ENCODE measurements around the gene VOPP1. TPM values are rescaled to one million over a fixed set of nuclear protein-coding genes. Genes with fewer than 3 reads are reported as not detected.
A peak's percentile ranks its signal among the peaks of the same experiment; 100 is the strongest.

The VOPP1 gene
- total and polyA plus RNA-seq, 10 of the 15 experiments (the other 5 are each of a cell fraction or from before 2014, with no cell fraction given), result 32.8 to 206 (median 129) TPM

DNA sequence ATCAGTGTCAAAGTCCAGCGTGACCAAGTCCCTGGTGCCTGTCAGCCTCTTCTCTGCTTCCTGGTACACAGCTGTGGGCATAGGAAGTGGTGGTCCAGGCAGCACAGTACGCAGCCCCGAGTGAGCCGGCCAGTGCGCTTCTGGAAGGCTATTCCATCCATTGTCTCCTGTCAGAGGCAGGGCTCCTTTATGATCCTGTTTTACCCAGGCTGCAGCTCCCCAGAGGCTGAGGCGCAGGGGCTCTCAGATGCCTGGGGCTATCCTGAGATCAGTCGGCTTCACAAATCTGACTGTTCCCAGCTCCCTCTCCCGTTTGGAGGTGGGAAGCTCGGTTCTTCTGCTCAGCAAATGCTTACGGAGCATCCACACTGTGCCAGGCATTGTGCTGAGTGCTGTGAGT is 136.8 kb downstream of the VOPP1 start (continued):
- TF ChIP-seq, protein P1, sequence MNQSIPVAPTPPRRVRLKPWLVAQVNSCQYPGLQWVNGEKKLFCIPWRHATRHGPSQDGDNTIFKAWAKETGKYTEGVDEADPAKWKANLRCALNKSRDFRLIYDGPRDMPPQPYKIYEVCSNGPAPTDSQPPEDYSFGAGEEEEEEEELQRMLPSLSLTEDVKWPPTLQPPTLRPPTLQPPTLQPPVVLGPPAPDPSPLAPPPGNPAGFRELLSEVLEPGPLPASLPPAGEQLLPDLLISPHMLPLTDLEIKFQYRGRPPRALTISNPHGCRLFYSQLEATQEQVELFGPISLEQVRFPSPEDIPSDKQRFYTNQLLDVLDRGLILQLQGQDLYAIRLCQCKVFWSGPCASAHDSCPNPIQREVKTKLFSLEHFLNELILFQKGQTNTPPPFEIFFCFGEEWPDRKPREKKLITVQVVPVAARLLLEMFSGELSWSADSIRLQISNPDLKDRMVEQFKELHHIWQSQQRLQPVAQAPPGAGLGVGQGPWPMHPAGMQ (IDR thresholded peaks at IDR 0.05; ENCODE audit: borderline replicate concordance), result no peak
- no peak for TF ChIP-seq NR2C1 (IDR thresholded peaks at IDR 0.05)

DNA sequence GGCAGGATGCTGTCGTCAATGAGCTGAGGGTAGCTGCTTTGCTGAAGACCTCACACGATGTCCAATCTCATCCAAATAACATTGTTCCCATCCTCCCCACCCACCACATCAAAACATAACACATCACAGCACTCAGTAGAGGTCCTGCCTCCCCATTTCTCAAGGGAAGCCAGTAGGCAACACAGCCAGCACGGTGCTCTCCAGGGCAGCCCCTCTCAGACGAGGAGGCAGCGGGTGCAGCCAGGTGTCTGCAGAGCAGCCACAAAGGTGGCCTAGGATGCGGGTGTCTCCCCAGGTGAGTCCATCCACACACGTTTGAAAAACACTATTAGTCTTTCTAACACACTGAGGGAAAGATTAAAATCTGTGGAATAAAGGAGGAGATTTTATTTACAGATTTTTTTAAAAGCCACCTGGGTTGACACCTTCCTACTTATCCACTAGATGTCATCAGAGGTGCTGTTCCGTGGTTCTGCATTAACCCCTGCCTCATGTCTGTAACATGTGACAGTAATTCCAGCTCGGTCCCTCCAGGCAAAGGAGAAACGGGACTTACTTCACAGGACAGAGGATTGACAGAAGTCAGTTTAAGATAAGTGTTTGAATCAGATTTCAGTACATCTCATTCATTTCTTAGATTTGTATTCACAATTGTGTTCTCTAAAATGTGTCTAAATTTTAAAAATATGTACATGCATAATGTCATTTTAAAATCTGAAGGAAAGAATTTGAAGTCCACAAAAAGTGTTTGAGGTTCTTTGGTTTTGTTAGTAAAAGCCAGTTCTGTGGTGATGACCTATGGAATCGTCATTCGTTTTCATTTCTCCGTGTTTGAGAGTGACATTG is 139.1 kb downstream of the VOPP1 start:
- FAIRE-seq, result peak; percentile 38
- TF ChIP-seq MEF2B (IDR thresholded peaks at IDR 0.05; ENCODE audit: partially characterized antibody, poor library complexity, severe bottlenecking) (peak; percentile 20), POLR2A (IDR thresholded peaks at IDR 0.05; ENCODE audit: low read depth, low read length) (no peak), ZZZ3 (IDR thresholded peaks at IDR 0.05; ENCODE audit: control insufficient read depth, insufficient read length, low read depth) (no peak), RAD51 (IDR thresholded peaks at IDR 0.05) (peak; percentile 69), SMC3 (IDR thresholded peaks at IDR 0.05; ENCODE audit: borderline replicate concordance, low read length) (peak; percentile 80; the same call in 1 of the 2 replicates), ASH2L (IDR thresholded peaks at IDR 0.05; ENCODE audit: borderline replicate concordance, low read depth) (no peak), RAD21 (IDR thresholded peaks at IDR 0.05; ENCODE audit: insufficient read depth, low read depth, low read length) (peak; percentile 71), ZNF384 (IDR thresholded peaks at IDR 0.05; ENCODE audit: borderline replicate concordance, low read depth, low read length) (peak; percentile 67)
- TF ChIP-seq, protein P2, sequence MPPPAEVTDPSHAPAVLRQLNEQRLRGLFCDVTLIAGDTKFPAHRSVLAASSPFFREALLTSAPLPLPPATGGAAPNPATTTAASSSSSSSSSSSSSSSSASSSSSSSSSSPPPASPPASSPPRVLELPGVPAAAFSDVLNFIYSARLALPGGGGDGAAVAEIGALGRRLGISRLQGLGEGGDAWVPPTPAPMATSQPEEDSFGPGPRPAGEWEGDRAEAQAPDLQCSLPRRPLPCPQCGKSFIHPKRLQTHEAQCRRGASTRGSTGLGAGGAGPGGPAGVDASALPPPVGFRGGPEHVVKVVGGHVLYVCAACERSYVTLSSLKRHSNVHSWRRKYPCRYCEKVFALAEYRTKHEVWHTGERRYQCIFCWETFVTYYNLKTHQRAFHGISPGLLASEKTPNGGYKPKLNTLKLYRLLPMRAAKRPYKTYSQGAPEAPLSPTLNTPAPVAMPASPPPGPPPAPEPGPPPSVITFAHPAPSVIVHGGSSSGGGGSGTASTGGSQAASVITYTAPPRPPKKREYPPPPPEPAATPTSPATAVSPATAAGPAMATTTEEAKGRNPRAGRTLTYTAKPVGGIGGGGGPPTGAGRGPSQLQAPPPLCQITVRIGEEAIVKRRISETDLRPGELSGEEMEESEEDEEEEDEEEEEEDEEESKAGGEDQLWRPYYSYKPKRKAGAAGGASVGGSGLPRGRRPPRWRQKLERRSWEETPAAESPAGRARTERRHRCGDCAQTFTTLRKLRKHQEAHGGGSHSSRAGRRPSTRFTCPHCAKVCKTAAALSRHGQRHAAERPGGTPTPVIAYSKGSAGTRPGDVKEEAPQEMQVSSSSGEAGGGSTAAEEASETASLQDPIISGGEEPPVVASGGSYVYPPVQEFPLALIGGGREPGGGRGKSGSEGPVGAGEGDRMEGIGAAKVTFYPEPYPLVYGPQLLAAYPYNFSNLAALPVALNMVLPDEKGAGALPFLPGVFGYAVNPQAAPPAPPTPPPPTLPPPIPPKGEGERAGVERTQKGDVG (CRISPR knock-in tag; IDR thresholded peaks at IDR 0.05), result no peak
- TF ChIP-seq, protein P3, sequence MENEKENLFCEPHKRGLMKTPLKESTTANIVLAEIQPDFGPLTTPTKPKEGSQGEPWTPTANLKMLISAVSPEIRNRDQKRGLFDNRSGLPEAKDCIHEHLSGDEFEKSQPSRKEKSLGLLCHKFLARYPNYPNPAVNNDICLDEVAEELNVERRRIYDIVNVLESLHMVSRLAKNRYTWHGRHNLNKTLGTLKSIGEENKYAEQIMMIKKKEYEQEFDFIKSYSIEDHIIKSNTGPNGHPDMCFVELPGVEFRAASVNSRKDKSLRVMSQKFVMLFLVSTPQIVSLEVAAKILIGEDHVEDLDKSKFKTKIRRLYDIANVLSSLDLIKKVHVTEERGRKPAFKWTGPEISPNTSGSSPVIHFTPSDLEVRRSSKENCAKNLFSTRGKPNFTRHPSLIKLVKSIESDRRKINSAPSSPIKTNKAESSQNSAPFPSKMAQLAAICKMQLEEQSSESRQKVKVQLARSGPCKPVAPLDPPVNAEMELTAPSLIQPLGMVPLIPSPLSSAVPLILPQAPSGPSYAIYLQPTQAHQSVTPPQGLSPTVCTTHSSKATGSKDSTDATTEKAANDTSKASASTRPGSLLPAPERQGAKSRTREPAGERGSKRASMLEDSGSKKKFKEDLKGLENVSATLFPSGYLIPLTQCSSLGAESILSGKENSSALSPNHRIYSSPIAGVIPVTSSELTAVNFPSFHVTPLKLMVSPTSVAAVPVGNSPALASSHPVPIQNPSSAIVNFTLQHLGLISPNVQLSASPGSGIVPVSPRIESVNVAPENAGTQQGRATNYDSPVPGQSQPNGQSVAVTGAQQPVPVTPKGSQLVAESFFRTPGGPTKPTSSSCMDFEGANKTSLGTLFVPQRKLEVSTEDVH (IDR thresholded peaks at IDR 0.05; ENCODE audit: low read depth, partially characterized antibody), result no peak

More for the DNA sequence above, 139.1 kb downstream of the VOPP1 start:
- Histone ChIP-seq H3K9ac (ENCODE audit: control insufficient read depth, insufficient read depth, low read length) (no peak overlapping the region), H3K36me3 (ENCODE audit: control insufficient read depth in 2 of 2, insufficient read depth in 2 of 2, low read length in 1 of 2) (peaks cover 4% of the 10 kb centered on the region in 2 experiments; a peak in 3 of 4 replicates), H3K4me3 (no peak overlapping the region), H3K4me1 (ENCODE audit: control insufficient read depth, insufficient read depth, low read length) (no peaks in the 10 kb centered on the region), H3K4me2 (ENCODE audit: control insufficient read depth, insufficient read depth) (no peak overlapping the region), H3K27me3 (replicated peaks in 1 of 2; ENCODE audit: control insufficient read depth in 2 of 2, insufficient read depth in 2 of 2, low read length in 1 of 2) (no peaks in the 10 kb centered on the region), H4K20me1 (ENCODE audit: control insufficient read depth, insufficient read depth) (no peaks in the 10 kb centered on the region), H2AFZ (ENCODE audit: control insufficient read depth, low read depth, low read length) (no peak overlapping the region), H3K79me2 (ENCODE audit: control insufficient read depth, insufficient read depth, low read length) (no peaks in the 10 kb centered on the region), H3K9me3 (replicated peaks; ENCODE audit: control insufficient read depth, insufficient read depth, low read length) (no peaks in the 10 kb centered on the region), H3K27ac (ENCODE audit: control insufficient read depth, insufficient read depth) (no peak overlapping the region)
- intact Hi-C loops (cut with micrococcal nuclease; ENCODE audit: unreplicated experiment) (loop anchor here (5.0 kb wide), 2 partner anchors 84 to 164 kb away; no protein-coding TSS in a partner anchor), in situ Hi-C loops (cut with MboI) (no loop called here)
- DNase-seq (ENCODE audit: low read depth, low spot score) (no peak), ATAC-seq (peak; percentile 85)
- 68% methylated on average over 13 of the region's 13 CpGs for WGBS (ENCODE audit: insufficient coverage, insufficient replicate concordance, low lambda C conversion rate, missing lambda C conversion rate)
- ChIA-PET RAD21 (ENCODE audit: unreplicated experiment) (interaction anchor here (1.1 to 1.9 kb wide), 8 partner anchors 18 to 165 kb away, joined by 3 to 6 read pairs (median 4); no protein-coding TSS in a partner anchor), CTCF (interaction anchor here (0.7 to 2.1 kb wide), 20 partner anchors 8 to 532 kb away, joined by 3 to 14 read pairs (median 3); no protein-coding TSS in a partner anchor), SMC1A (ENCODE audit: uncharacterized antibody, unreplicated experiment) (interaction anchor here (1.0 to 3.5 kb wide), 6 partner anchors 20 to 207 kb away, joined by 3 to 16 read pairs (median 4); no protein-coding TSS in a partner anchor), POLR2A (interaction anchor here (0.7 kb wide), 1 partner anchor 62 kb away, joined by 3 read pairs; no protein-coding TSS in a partner anchor)
- no TSS peak for BruUV-seq (replicated peaks)
